ENCODE results near the gene OCRL. TPM values are rescaled to one million over a fixed set of nuclear protein-coding genes. Genes with fewer than 3 reads are reported as not detected.

The OCRL gene
- total and polyA plus RNA-seq, 2 of the 13 experiments (the other 11 are each of a cell fraction or from before 2014, with no cell fraction given) = 13.4 to 32.0 TPM

- peak; percentile 92 for TF ChIP-seq DPF2 (CRISPR knock-in tag; IDR thresholded peaks at IDR 0.05; ENCODE audit: borderline replicate concordance, low read depth)
- TF ChIP-seq ZNF512B (CRISPR knock-in tag; IDR thresholded peaks at IDR 0.05; ENCODE audit: borderline replicate concordance) = no peak
- TF ChIP-seq MEIS2 (CRISPR knock-in tag; IDR thresholded peaks at IDR 0.05) = no peak
- TF ChIP-seq ZNF318 (CRISPR knock-in tag; IDR thresholded peaks at IDR 0.05) = no peak
- no peak for TF ChIP-seq TEAD2 (CRISPR knock-in tag; IDR thresholded peaks at IDR 0.05)
- TF ChIP-seq PPARG (CRISPR knock-in tag; conservative IDR thresholded peaks at IDR 0.05) = peak; percentile 84
- no peak for TF ChIP-seq ZBTB33 (CRISPR knock-in tag; IDR thresholded peaks at IDR 0.05)
- no peak for TF ChIP-seq E2F1 (CRISPR knock-in tag; IDR thresholded peaks at IDR 0.05)
- TF ChIP-seq SP140L (CRISPR knock-in tag; IDR thresholded peaks at IDR 0.05; ENCODE audit: borderline replicate concordance) = no peak
- TF ChIP-seq JUN (CRISPR knock-in tag; IDR thresholded peaks at IDR 0.05) = peak; percentile 63; the same call in 1 of the 2 replicates
- no peak for TF ChIP-seq ZKSCAN5 (CRISPR knock-in tag; IDR thresholded peaks at IDR 0.05)
- 0 out of 2 replicates have a peak, but pooled peaks have one; percentile 39 for TF ChIP-seq GATAD1 (CRISPR knock-in tag; IDR thresholded peaks at IDR 0.05)
- TF ChIP-seq ZEB1 (IDR thresholded peaks at IDR 0.05; ENCODE audit: insufficient replicate concordance, low read depth) = no peak
- TF ChIP-seq LBX2 (CRISPR knock-in tag; IDR thresholded peaks at IDR 0.05; ENCODE audit: borderline replicate concordance) = no peak
- TF ChIP-seq MXD1 (CRISPR knock-in tag; IDR thresholded peaks at IDR 0.05) = no peak
These were observed 14.9 kb upstream of the OCRL start (continued) for GRCh38 chrX:129525162-129525561.

All from HepG2 (cell line).